Measurements from ENCODE around the gene AVPR1B. TPM values are rescaled to one million over a fixed set of nuclear protein-coding genes. Genes with fewer than 3 reads are reported as not detected.

The AVPR1B gene
- total RNA-seq, 1 donor from 2014 or later, result 0.52 TPM

Small RNAs within 50 kb of the gene (small RNA-seq; reads per million reads assigned to genes)
- not detected for gene RF00271

Other genes starting within 250 kb of the AVPR1B start
- not detected for gene SLC26A9, start 173.9 kb downstream of the AVPR1B start, total RNA-seq
- 6.3 TPM for gene RAB7B, start 114.0 kb downstream of the AVPR1B start, total RNA-seq
- gene CTSE, start 93.5 kb downstream of the AVPR1B start, total RNA-seq, result 0.52 TPM
- 3.1 TPM for gene RHEX, start 64.2 kb downstream of the AVPR1B start, total RNA-seq
- gene FAM72A, start 85.5 kb upstream of the AVPR1B start, total RNA-seq, result 1.0 TPM
- 62.1 TPM for gene SRGAP2, start 86.2 kb upstream of the AVPR1B start, total RNA-seq

Measured in skeletal muscle tissue (tissue), 2 donors.